SK-N-SH treated with all-trans-retinoic acid at 6 μM for 48 hours (cell line): Measurements from ENCODE around the gene AGPS.
"Not testable (repeated sequence)": the region's sequence is repeated elsewhere in the genome, so short reads cannot be mapped to it uniquely, and the experiment has no call there.

ENCODE experiments used
- ATAC-seq: fragments of 200-7000 bp; cut with Tn5 transposase; 3 replicates; pipeline ENCODE4 v1.9.1; 2020; ENCODE audit warnings: mild to moderate bottlenecking, moderate library complexity
- ARNTL ChIP-seq: fragments of 450-650 bp; formaldehyde crosslinking; IDR thresholded peaks from 2 replicates; pipeline ENCODE4 v1.5.0; 2020; ENCODE audit warnings: low read depth, mild to moderate bottlenecking, moderate library complexity, borderline replicate concordance
- BACH2 ChIP-seq: fragments of 250-450 bp; sonication (Bioruptor Pico); IDR thresholded peaks from 2 replicates; pipeline ENCODE4 v1.9.0; 2021; ENCODE audit warnings: mild to moderate bottlenecking, borderline replicate concordance
- CSDC2 ChIP-seq: fragments of 250-450 bp; sonication (Bioruptor Pico); IDR thresholded peaks from 2 replicates; pipeline ENCODE4 v1.5.0; 2020; ENCODE audit warnings: mild to moderate bottlenecking, moderate library complexity
- ESRRG ChIP-seq: fragments of 250-450 bp; sonication (Bioruptor Pico); IDR thresholded peaks from 2 replicates; pipeline ENCODE4 v1.6.1; 2021; ENCODE audit warnings: mild to moderate bottlenecking
- ISL1 ChIP-seq: fragments of 250-450 bp; sonication (Bioruptor Pico); IDR thresholded peaks from 2 replicates; pipeline ENCODE4 v2.1.2; 2022; ENCODE audit warnings: mild to moderate bottlenecking, moderate library complexity
- OSR1 ChIP-seq: fragments of 250-450 bp; sonication (Bioruptor Pico); IDR thresholded peaks from 2 replicates; pipeline ENCODE4 v1.8.0; 2022; ENCODE audit warnings: moderate library complexity, mild to moderate bottlenecking, inconsistent platforms
- PATZ1 ChIP-seq: fragments of 250-450 bp; sonication (Bioruptor Pico); IDR thresholded peaks from 2 replicates; pipeline ENCODE4 v1.8.0; 2020; ENCODE audit warnings: mild to moderate bottlenecking, moderate library complexity, borderline replicate concordance
- POU6F1 ChIP-seq: fragments of 250-450 bp; sonication (Bioruptor Pico); IDR thresholded peaks from 2 replicates; pipeline ENCODE4 v1.8.0; 2021; ENCODE audit warnings: low read depth, mild to moderate bottlenecking, moderate library complexity, borderline replicate concordance
- PPARA ChIP-seq: fragments of 250-450 bp; sonication (Bioruptor Pico); IDR thresholded peaks from 2 replicates; pipeline ENCODE4 v1.5.0; 2020; ENCODE audit warnings: mild to moderate bottlenecking, borderline replicate concordance
- RARB ChIP-seq: fragments of 250-450 bp; sonication (Bioruptor Pico); IDR thresholded peaks from 2 replicates; pipeline ENCODE4 v1.8.0; 2021; ENCODE audit warnings: mild to moderate bottlenecking, moderate library complexity
- SNAI2 ChIP-seq: fragments of 250-450 bp; sonication (Bioruptor Pico); IDR thresholded peaks from 2 replicates; pipeline ENCODE4 v1.5.0; 2020; ENCODE audit warnings: mild to moderate bottlenecking, moderate library complexity
- TOX ChIP-seq: fragments of 250-450 bp; sonication (Bioruptor Pico); IDR thresholded peaks from 2 replicates; pipeline ENCODE4 v1.8.0; 2021; ENCODE audit warnings: mild to moderate bottlenecking, moderate library complexity, borderline replicate concordance
- ZC3H10 ChIP-seq: fragments of 250-450 bp; sonication (Bioruptor Pico); IDR thresholded peaks from 2 replicates; pipeline ENCODE4 v1.5.1; 2021; ENCODE audit warnings: mild to moderate bottlenecking, moderate library complexity
- ZFP3 ChIP-seq: fragments of 250-450 bp; sonication (Bioruptor Pico); IDR thresholded peaks from 2 replicates; pipeline ENCODE4 v1.5.0; 2020; ENCODE audit warnings: mild to moderate bottlenecking, moderate library complexity
- ZFP30 ChIP-seq: fragments of 450-650 bp; formaldehyde crosslinking; IDR thresholded peaks from 2 replicates; pipeline ENCODE4 v1.5.0; 2022; ENCODE audit warnings: mild to moderate bottlenecking, moderate library complexity
- ZNF565 ChIP-seq: fragments of 450-650 bp; formaldehyde crosslinking; conservative IDR thresholded peaks from 2 replicates; pipeline ENCODE4 v1.5.0; 2020; ENCODE audit warnings: low read depth, mild to moderate bottlenecking, moderate library complexity
- ZNF70 ChIP-seq: fragments of 450-650 bp; formaldehyde crosslinking; IDR thresholded peaks from 2 replicates; pipeline ENCODE4 v1.5.0; 2020; ENCODE audit warnings: mild to moderate bottlenecking, moderate library complexity
- ZNF8 ChIP-seq: fragments of 450-650 bp; formaldehyde crosslinking; IDR thresholded peaks from 2 replicates; pipeline ENCODE4 v1.5.0; 2020; ENCODE audit warnings: mild to moderate bottlenecking, moderate library complexity
- TF ChIP-seq, protein P1 (sequence below): fragments of 250-450 bp; sonication (Bioruptor Pico); IDR thresholded peaks from 2 replicates; pipeline ENCODE4 v1.5.1; 2020; ENCODE audit warnings: low read depth, mild to moderate bottlenecking, moderate library complexity
- TF ChIP-seq, protein P2 (sequence below): fragments of 250-450 bp; sonication (Bioruptor Pico); IDR thresholded peaks from 2 replicates; pipeline ENCODE4 v1.5.0; 2020; ENCODE audit warnings: mild to moderate bottlenecking, moderate library complexity

Gene AGPS

GRCh38 chr2:177424120-177424519 lies 31.5 kb downstream of the AGPS start:
- not testable (repeated sequence) for ATAC-seq
- peak; percentile 45; the same call in 1 of the 2 replicates for TF ChIP-seq ZNF8

DNA sequence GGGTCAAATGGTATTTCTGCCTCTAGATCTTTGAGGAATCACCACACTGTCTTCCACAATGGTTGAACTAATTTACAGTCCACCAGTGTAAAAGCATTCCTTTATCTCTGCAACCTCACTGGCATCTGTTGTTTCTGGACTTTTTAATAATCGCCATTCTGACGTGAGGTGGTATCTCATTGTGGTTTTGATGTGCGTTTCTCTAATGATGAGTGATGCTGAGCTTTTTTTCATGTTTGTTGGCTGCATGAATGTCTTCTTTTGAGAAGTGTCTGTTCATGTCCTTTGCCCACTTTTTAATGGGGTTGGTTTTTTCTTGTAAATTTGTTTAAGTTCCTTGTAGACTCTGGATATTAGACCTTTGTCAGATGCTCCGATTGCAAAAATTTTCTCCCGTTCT lies 32.0 kb downstream of the AGPS start:
- ATAC-seq = not testable (repeated sequence)

- no peak for ATAC-seq
- TF ChIP-seq ZNF8 (no peak), ZFP3 (CRISPR knock-in tag) (no peak), ISL1 (no peak), OSR1 (CRISPR knock-in tag) (no peak), ZNF565 (no peak), ZC3H10 (no peak), TOX (CRISPR knock-in tag) (no peak), ZNF70 (CRISPR knock-in tag) (no peak), PATZ1 (CRISPR knock-in tag) (no peak)
- TF ChIP-seq, all 23 proteins: peak for 0
Measured at GRCh38 chr2:177427316-177427715, 34.7 kb downstream of the AGPS start.

DNA sequence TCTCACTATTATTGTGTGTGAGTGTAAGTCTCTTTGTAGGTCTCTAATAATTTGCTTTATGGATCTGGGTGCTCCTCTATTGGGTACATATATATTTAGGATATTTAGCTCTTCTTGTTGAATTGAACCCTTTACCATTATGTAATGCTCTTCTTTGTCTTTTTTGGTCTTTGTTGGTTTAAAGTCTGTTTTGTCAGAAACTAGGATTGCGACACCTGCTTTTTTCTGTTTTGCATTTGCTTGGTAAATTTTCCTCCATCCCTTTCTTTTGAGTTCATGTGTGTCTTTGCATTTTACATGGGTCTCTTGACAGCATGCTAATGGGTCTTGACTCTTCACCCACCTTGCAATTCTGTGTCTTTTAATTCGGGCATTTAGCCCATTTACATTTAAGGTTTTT lies 35.4 kb downstream of the AGPS start:
- ATAC-seq = not testable (repeated sequence)

DNA sequence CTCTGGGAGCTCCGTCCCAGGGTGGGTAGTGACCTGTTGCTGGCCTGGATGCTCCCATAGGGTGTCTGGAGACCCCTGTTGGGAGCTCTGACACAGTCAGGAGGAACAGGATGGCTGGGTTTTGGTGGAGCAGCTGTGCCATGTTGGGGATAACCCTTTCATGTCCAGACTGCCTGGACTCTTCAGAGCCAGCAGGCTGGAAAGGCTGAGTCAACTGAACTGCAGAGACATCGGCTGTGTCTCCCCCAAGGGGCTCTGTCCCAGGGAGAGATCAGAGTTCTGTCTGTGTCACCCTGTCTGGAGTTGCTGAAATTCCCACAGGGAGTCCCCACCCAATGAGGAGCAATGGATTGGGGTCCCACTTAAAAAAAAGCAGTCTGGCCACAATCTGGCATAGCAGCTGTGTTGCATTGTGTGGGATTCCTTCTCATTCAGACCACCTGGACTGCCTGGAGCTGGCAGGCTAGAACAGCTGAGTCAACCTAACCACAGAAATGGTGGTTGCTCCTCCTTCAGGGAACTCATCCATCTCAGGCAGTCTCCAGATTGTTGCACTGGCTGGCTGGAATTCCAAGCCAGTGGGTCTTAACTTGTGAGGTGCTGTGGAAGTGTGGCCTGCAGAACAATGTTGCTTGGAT lies 37.2 kb downstream of the AGPS start:
- TF ChIP-seq ZFP30 (CRISPR knock-in tag) (no peak), CSDC2 (CRISPR knock-in tag) (no peak), ZNF565 (no peak), BACH2 (no peak), ESRRG (CRISPR knock-in tag) (no peak), ARNTL (CRISPR knock-in tag) (no peak), PPARA (CRISPR knock-in tag) (no peak), ZC3H10 (no peak), ZNF70 (CRISPR knock-in tag) (no peak), RARB (no peak), POU6F1 (no peak), SNAI2 (no peak), PATZ1 (CRISPR knock-in tag) (no peak), ZNF8 (no peak), TOX (CRISPR knock-in tag) (no peak), ISL1 (no peak)
- TF ChIP-seq, protein P1, sequence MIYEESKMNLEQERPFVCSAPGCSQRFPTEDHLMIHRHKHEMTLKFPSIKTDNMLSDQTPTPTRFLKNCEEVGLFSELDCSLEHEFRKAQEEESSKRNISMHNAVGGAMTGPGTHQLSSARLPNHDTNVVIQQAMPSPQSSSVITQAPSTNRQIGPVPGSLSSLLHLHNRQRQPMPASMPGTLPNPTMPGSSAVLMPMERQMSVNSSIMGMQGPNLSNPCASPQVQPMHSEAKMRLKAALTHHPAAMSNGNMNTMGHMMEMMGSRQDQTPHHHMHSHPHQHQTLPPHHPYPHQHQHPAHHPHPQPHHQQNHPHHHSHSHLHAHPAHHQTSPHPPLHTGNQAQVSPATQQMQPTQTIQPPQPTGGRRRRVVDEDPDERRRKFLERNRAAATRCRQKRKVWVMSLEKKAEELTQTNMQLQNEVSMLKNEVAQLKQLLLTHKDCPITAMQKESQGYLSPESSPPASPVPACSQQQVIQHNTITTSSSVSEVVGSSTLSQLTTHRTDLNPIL (CRISPR knock-in tag) = no peak
- TF ChIP-seq, protein P2, sequence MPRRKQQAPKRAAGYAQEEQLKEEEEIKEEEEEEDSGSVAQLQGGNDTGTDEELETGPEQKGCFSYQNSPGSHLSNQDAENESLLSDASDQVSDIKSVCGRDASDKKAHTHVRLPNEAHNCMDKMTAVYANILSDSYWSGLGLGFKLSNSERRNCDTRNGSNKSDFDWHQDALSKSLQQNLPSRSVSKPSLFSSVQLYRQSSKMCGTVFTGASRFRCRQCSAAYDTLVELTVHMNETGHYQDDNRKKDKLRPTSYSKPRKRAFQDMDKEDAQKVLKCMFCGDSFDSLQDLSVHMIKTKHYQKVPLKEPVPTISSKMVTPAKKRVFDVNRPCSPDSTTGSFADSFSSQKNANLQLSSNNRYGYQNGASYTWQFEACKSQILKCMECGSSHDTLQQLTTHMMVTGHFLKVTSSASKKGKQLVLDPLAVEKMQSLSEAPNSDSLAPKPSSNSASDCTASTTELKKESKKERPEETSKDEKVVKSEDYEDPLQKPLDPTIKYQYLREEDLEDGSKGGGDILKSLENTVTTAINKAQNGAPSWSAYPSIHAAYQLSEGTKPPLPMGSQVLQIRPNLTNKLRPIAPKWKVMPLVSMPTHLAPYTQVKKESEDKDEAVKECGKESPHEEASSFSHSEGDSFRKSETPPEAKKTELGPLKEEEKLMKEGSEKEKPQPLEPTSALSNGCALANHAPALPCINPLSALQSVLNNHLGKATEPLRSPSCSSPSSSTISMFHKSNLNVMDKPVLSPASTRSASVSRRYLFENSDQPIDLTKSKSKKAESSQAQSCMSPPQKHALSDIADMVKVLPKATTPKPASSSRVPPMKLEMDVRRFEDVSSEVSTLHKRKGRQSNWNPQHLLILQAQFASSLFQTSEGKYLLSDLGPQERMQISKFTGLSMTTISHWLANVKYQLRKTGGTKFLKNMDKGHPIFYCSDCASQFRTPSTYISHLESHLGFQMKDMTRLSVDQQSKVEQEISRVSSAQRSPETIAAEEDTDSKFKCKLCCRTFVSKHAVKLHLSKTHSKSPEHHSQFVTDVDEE (CRISPR knock-in tag) = no peak
- ATAC-seq = peak; percentile 49; the same call in 2 of the 3 replicates
